Measurements from ENCODE around the gene IRX2. TPM values are rescaled to one million over a fixed set of nuclear protein-coding genes. Genes with fewer than 3 reads are reported as not detected.
A peak's percentile ranks its signal among the peaks of the same experiment; 100 is the strongest.

IRX2 gene
- total RNA-seq = not detected

GRCh38 chr5:2751592-2752021 lies at the start of gene IRX2:
Gene IRX2 (minus strand): TSS chr5:2751677. CDS start chr5:2751413, 264 bp downstream.
- Mint-ChIP-seq H3K4me3 (peak within 1 kb of the TSS; percentile 10), H3K27ac (peak within 1 kb of the TSS; percentile 63), H3K36me3 (ENCODE audit: low read depth) (peaks cover 19% of the 10 kb centered on the region), H3K27me3 (peaks cover 53% of the 10 kb centered on the region), H3K9me3 (peaks cover 6% of the 10 kb centered on the region), H3K4me1 (peaks cover 4% of the 10 kb centered on the region)
- no peak for DNase-seq
- POLR2A ChIA-PET = no interaction called here
- CTCF ChIA-PET = no interaction called here

- ChIA-PET CTCF (no interaction called here), POLR2A (no interaction called here)
- H3K9me3 Mint-ChIP-seq = no peaks in the 10 kb centered on the region
- no peaks in the 10 kb centered on the region for H3K36me3 Mint-ChIP-seq (ENCODE audit: low read depth)
- H3K4me1 Mint-ChIP-seq = no peaks in the 10 kb centered on the region
- no peak for DNase-seq
- H3K27me3 Mint-ChIP-seq = no peaks in the 10 kb centered on the region
- no peak overlapping the region for H3K4me3 Mint-ChIP-seq
- H3K27ac Mint-ChIP-seq = no peak overlapping the region
Measured at GRCh38 chr5:2800035-2800434, 48.6 kb upstream of the IRX2 start.

DNA sequence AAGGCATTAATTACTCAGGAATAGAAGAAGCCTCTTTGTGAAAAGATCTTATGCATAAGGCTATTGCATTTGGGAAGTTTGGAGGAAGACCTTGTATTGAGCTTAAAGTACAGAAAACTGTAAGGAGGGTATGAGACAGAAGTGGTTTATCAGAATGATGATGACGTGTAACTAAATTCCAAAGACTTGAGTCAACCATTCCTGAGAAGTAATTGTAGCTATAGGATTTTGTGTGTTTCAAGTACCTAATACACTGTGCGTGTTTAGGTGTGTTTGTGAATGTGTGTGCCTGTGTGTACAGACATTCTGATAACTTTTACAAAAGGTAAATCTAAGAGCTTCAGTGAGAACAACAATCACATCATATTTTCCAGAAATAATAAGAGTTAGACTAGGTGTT lies 46.5 kb upstream of the IRX2 start:
- H3K4me3 Mint-ChIP-seq = no peak overlapping the region
- no peak for DNase-seq
- H3K4me1 Mint-ChIP-seq = no peaks in the 10 kb centered on the region
- H3K9me3 Mint-ChIP-seq = no peaks in the 10 kb centered on the region
- ChIA-PET CTCF (no interaction called here), POLR2A (no interaction called here)
- no peak overlapping the region for H3K27ac Mint-ChIP-seq
- H3K27me3 Mint-ChIP-seq = no peaks in the 10 kb centered on the region
- H3K36me3 Mint-ChIP-seq (ENCODE audit: low read depth) = no peaks in the 10 kb centered on the region

DNA sequence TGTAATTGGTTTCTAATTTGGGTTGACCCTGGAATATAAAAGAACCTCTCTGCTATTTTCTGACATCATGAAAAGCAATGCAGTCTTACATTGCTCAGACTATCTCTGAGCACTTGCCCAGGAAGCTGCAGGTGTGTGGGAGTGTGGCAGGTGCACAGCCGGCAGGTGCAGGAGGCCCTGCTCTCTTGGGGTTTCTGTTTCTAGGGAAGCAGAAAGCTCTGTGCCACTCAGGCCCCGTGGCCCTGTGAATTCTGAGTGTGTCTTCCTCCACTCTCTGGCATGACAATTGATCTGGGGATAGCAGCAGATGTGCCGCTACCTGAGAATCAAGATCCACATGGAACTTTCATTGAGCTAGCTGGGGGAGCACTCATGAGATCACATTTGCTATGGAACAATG lies 45.7 kb upstream of the IRX2 start:
- DNase-seq = no peak
- Mint-ChIP-seq H3K36me3 (ENCODE audit: low read depth) (no peaks in the 10 kb centered on the region), H3K4me1 (no peaks in the 10 kb centered on the region), H3K4me3 (no peak overlapping the region), H3K27me3 (no peaks in the 10 kb centered on the region), H3K27ac (no peak overlapping the region), H3K9me3 (no peaks in the 10 kb centered on the region)
- POLR2A ChIA-PET = no interaction called here
- CTCF ChIA-PET = no interaction called here

GRCh38 chr5:2783223-2783622 lies 31.7 kb upstream of the IRX2 start:
- ChIA-PET POLR2A (no interaction called here), CTCF (no interaction called here)
- Mint-ChIP-seq H3K4me3 (no peak overlapping the region), H3K36me3 (ENCODE audit: low read depth) (no peaks in the 10 kb centered on the region), H3K27ac (no peak overlapping the region), H3K27me3 (no peaks in the 10 kb centered on the region), H3K4me1 (no peaks in the 10 kb centered on the region), H3K9me3 (peaks cover 3% of the 10 kb centered on the region)
- no peak for DNase-seq

DNA sequence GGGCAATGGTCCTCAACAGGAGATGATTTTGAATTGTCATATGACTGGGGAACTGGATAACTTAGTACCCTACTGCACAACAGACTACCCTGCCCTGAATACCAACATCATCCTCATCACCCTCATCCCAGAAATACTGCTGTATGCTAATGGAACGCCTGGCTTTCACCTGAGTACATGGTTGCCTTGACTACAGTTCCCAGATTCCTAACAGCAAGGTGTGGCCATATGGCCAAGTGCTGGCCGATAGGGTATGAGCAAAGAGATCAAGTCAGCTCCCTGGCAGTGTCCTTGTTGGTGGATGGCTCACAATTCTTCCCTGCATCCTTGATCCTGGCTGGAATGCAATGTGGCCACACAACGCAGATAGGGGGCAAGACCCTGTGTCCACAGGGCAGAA lies 31.2 kb upstream of the IRX2 start:
- ChIA-PET POLR2A (no interaction called here), CTCF (no interaction called here)
- no peaks in the 10 kb centered on the region for H3K4me1 Mint-ChIP-seq
- peaks cover 3% of the 10 kb centered on the region for H3K9me3 Mint-ChIP-seq
- no peak overlapping the region for H3K27ac Mint-ChIP-seq
- no peaks in the 10 kb centered on the region for H3K36me3 Mint-ChIP-seq (ENCODE audit: low read depth)
- no peak for DNase-seq
- H3K4me3 Mint-ChIP-seq = no peak overlapping the region
- no peaks in the 10 kb centered on the region for H3K27me3 Mint-ChIP-seq

- Mint-ChIP-seq H3K9me3 (peaks cover 8% of the 10 kb centered on the region), H3K4me1 (no peaks in the 10 kb centered on the region), H3K4me3 (no peak overlapping the region), H3K27ac (no peak overlapping the region), H3K27me3 (no peaks in the 10 kb centered on the region), H3K36me3 (ENCODE audit: low read depth) (no peaks in the 10 kb centered on the region)
- ChIA-PET CTCF (no interaction called here), POLR2A (no interaction called here)
- no peak for DNase-seq
Measured at GRCh38 chr5:2780421-2781171, 29.1 kb upstream of the IRX2 start.

DNA sequence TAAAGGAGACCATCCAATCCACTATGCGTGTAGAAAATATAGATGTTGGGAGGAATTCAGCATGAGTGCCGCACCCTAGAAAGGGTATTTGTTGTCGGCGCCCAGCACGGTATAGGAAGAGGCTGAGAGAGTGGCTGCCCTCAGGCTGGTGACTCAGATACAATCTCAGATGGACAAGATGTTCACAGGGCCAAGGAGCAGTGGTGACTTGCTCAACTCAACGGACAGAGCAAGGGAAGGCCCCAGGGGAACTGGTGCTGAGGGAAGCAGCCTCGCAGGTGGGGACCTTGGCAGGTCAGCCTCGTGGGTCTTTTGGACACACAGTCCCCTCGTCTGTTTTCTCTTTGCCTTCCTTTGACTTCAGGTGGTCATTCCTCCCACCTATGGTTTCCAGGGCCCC lies 28.0 kb upstream of the IRX2 start:
- ChIA-PET POLR2A (no interaction called here), CTCF (no interaction called here)
- H3K9me3 Mint-ChIP-seq = peaks cover 8% of the 10 kb centered on the region
- H3K36me3 Mint-ChIP-seq (ENCODE audit: low read depth) = no peaks in the 10 kb centered on the region
- no peaks in the 10 kb centered on the region for H3K27me3 Mint-ChIP-seq
- no peaks in the 10 kb centered on the region for H3K4me1 Mint-ChIP-seq
- H3K27ac Mint-ChIP-seq = no peak overlapping the region
- no peak overlapping the region for H3K4me3 Mint-ChIP-seq
- DNase-seq = no peak

DNA sequence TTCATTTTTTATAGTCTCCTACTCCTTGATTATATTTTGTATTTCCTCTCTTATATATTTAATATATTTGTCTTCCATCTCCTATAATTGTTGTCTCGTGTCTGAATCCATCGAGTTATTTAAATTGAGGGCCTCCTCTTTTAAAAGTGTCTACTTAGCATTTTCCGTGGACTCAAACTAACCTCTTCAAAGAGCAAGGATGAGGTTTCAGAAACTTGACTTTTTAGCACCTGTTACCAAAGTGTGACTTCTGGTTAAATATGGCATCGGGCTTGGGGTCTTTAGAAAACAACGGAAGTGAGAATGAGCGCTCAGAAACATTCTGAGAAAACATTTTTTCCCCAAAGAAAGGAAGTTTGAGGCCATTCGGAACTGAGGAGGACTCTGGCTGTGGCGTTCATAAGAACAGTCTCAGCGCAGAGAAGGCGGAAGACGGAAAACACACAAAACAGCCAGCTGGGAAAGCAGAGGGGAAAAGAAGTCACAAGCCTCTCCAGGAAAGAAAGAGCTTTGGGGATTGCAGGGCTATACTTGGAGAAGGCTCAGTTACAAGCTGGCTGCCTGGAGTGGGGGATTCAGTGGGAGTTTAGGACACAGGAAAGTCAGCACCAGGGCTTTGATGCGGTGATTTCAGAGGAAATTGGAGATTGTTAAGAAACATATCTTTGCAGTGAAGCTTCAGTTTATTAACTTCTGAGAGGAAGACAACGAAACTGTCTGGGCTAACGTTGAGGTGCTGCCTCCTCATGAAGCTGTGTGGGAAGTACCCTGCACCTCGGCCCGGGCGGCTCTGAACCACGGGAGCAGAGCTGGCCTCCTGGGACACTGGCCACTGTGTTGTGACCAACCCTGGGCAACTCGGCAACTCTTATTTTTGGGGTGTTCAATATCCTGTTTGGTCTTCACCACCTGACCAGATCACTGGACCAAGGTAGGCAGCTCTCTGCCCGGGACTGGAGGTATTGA lies 25.1 kb upstream of the IRX2 start:
- peaks cover 11% of the 10 kb centered on the region for H3K9me3 Mint-ChIP-seq
- H3K27me3 Mint-ChIP-seq = no peaks in the 10 kb centered on the region
- no peaks in the 10 kb centered on the region for H3K36me3 Mint-ChIP-seq (ENCODE audit: low read depth)
- no peak overlapping the region for H3K27ac Mint-ChIP-seq
- POLR2A ChIA-PET = interaction anchor here (0.8 kb wide), 1 partner anchor 34 kb away, joined by 3 read pairs; no protein-coding TSS in a partner anchor
- no peak for DNase-seq
- no peak overlapping the region for H3K4me3 Mint-ChIP-seq
- CTCF ChIA-PET = no interaction called here
- H3K4me1 Mint-ChIP-seq = no peaks in the 10 kb centered on the region

GRCh38 chr5:2773327-2773726 lies 21.9 kb upstream of the IRX2 start:
- Mint-ChIP-seq H3K9me3 (peaks cover 7% of the 10 kb centered on the region), H3K4me3 (no peak overlapping the region), H3K27me3 (no peaks in the 10 kb centered on the region), H3K36me3 (ENCODE audit: low read depth) (no peaks in the 10 kb centered on the region), H3K4me1 (no peaks in the 10 kb centered on the region), H3K27ac (no peak overlapping the region)
- CTCF ChIA-PET = no interaction called here
- DNase-seq = no peak
- POLR2A ChIA-PET = no interaction called here

DNA sequence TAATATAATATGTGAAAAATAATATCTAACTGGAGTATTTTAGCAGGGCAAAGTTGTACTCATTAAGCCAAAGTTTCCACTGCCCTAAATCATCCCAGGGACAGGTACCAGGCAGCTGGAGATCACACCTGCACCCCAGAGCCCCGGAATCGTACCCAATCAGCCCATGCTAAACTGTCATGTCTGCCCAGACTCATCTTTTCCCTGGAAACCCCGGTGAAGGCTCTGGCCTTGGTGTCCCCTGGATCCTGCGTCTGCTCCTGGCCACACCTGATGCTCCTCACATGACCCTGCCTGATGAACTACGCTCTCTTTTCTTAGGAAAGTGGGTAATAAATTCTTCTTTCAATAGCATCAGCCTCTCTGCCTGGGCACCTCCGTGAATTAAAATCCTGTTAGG lies 15.6 kb upstream of the IRX2 start:
- ChIA-PET POLR2A (no interaction called here), CTCF (no interaction called here)
- H3K4me1 Mint-ChIP-seq = no peaks in the 10 kb centered on the region
- H3K4me3 Mint-ChIP-seq = no peak overlapping the region
- H3K36me3 Mint-ChIP-seq (ENCODE audit: low read depth) = no peaks in the 10 kb centered on the region
- no peaks in the 10 kb centered on the region for H3K9me3 Mint-ChIP-seq
- DNase-seq = no peak
- H3K27me3 Mint-ChIP-seq = no peaks in the 10 kb centered on the region
- H3K27ac Mint-ChIP-seq = no peak overlapping the region

DNA sequence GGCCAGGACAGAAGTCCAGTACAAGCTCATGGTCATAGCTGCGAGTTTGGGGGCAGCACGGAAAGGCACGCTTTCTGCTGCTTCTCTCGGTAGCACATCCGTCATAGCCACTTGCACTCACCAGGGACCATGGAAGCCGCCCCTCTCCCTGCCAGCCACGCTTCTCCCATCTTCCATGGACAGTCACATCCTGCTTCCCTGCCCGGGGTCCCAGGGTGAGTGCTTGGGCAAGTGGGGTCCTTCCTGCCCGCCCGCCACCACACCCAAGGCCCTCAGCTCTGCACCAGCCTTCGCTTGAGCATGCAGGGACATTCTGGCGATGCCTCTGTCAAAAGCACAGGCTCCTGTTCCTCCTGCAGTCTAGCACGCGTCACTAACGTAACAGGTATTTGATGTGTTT lies 13.1 kb upstream of the IRX2 start:
- Mint-ChIP-seq H3K4me3 (no peak overlapping the region), H3K27me3 (no peaks in the 10 kb centered on the region), H3K36me3 (ENCODE audit: low read depth) (no peaks in the 10 kb centered on the region), H3K9me3 (no peaks in the 10 kb centered on the region), H3K27ac (no peak overlapping the region), H3K4me1 (no peaks in the 10 kb centered on the region)
- no peak for DNase-seq
- ChIA-PET CTCF (no interaction called here), POLR2A (no interaction called here)

- ChIA-PET POLR2A (no interaction called here), CTCF (no interaction called here)
- H3K9me3 Mint-ChIP-seq = no peaks in the 10 kb centered on the region
- H3K27ac Mint-ChIP-seq = no peak overlapping the region
- no peaks in the 10 kb centered on the region for H3K4me1 Mint-ChIP-seq
- H3K27me3 Mint-ChIP-seq = peaks cover 2% of the 10 kb centered on the region
- H3K4me3 Mint-ChIP-seq = no peak overlapping the region
- DNase-seq = no peak
- no peaks in the 10 kb centered on the region for H3K36me3 Mint-ChIP-seq (ENCODE audit: low read depth)
Measured at GRCh38 chr5:2763533-2763794, 12.0 kb upstream of the IRX2 start.
